Measurements from ENCODE around the gene ZNF385D. TPM values are rescaled to one million over a fixed set of nuclear protein-coding genes. Genes with fewer than 3 reads are reported as not detected.

Gene ZNF385D
- polyA plus RNA-seq, 1 of the 3 experiments (the other 2 are of a cell fraction) = 1.8 TPM

DNA sequence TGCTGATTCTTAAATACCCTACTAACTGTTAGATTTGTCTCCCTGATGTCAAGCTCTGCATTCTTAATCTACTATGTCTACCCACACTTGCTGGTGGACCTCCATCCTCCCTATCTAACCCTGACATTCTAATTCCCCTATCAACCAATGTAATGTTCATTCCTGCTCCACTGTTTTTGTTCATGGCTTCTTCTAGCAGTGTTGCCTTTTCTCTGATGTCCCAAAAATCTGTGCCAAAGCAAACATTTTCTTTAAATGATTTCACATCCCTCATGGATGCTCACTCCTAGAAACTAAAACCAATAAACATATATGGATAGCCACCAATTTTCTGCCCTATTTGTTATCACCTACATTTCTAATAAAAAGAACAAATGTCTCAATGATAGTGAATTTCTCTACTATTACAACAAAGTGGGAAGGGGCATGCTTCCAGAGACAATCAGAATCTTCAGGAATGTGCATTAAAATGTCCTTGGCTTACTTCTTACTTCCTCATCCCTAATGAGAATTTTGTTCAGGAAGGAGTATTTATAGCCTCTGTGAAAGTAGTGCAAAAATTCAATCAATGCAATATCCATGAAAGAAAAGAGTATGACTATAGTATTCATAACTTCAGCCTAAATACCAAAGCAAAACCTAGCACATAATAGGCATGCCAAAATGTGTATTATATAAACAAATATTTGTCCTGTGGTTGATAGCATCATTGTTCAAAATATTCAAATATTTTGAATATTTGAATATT is 273.3 kb downstream of the ZNF385D start:
- Histone ChIP-seq H3K9ac (no peak overlapping the region), H3K27me3 (ENCODE audit: insufficient read depth) (no peaks in the 10 kb centered on the region), H3K4me1 (ENCODE audit: control insufficient read depth in 1 of 2, insufficient read depth in 2 of 2, low read depth in 1 of 2, low read length in 1 of 2) (no peaks in the 10 kb centered on the region), H4K20me1 (ENCODE audit: insufficient read depth) (no peaks in the 10 kb centered on the region), H3K79me2 (ENCODE audit: insufficient read depth) (no peaks in the 10 kb centered on the region), H3K27ac (ENCODE audit: low read depth in 2 of 2, low read length in 1 of 2) (no peak overlapping the region), H3K9me2 (no peaks in the 10 kb centered on the region), H3F3A (replicated peaks; ENCODE audit: insufficient read depth) (no peaks in the 10 kb centered on the region), H3K4me3 (ENCODE audit: low read depth in 2 of 2, low read length in 1 of 2) (no peak overlapping the region), H2AFZ (ENCODE audit: low read depth) (no peak overlapping the region), H3K9me3 (no peaks in the 10 kb centered on the region), H3K36me3 (replicated peaks in 1 of 2; ENCODE audit: control insufficient read depth in 1 of 2, insufficient read depth in 2 of 2, low read length in 1 of 2) (no peaks in the 10 kb centered on the region), H3K4me2 (no peak overlapping the region)
- ChIA-PET CTCF (no interaction called here), POLR2A (no interaction called here)
- DNase-seq = no peak
- no peak for TF ChIP-seq FOXJ3 (CRISPR knock-in tag; IDR thresholded peaks at IDR 0.05)
- no peak for TF ChIP-seq EZH2phosphoT487 (IDR thresholded peaks at IDR 0.05; ENCODE audit: borderline replicate concordance, low read depth)
- TF ChIP-seq POLR2AphosphoS5 (IDR thresholded peaks at IDR 0.05; ENCODE audit: low read depth, low read length) = no peak
- TF ChIP-seq RXRA (IDR thresholded peaks at IDR 0.05; ENCODE audit: borderline replicate concordance, low read depth) = no peak
- no peak for TF ChIP-seq MEF2A (IDR thresholded peaks at IDR 0.05; ENCODE audit: borderline replicate concordance, low read depth)
- TF ChIP-seq SIN3A (IDR thresholded peaks at IDR 0.05; ENCODE audit: borderline replicate concordance, low read depth, low read length) = no peak
- TF ChIP-seq CHD2 (IDR thresholded peaks at IDR 0.05; ENCODE audit: low read length, partially characterized antibody) = no peak
- no peak for TF ChIP-seq RAD21 (IDR thresholded peaks at IDR 0.05; ENCODE audit: low read length)
- TF ChIP-seq, protein P1, sequence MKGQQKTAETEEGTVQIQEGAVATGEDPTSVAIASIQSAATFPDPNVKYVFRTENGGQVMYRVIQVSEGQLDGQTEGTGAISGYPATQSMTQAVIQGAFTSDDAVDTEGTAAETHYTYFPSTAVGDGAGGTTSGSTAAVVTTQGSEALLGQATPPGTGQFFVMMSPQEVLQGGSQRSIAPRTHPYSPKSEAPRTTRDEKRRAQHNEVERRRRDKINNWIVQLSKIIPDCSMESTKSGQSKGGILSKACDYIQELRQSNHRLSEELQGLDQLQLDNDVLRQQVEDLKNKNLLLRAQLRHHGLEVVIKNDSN (IDR thresholded peaks at IDR 0.05; ENCODE audit: borderline replicate concordance, low read depth) = no peak
- TF ChIP-seq, protein P2, sequence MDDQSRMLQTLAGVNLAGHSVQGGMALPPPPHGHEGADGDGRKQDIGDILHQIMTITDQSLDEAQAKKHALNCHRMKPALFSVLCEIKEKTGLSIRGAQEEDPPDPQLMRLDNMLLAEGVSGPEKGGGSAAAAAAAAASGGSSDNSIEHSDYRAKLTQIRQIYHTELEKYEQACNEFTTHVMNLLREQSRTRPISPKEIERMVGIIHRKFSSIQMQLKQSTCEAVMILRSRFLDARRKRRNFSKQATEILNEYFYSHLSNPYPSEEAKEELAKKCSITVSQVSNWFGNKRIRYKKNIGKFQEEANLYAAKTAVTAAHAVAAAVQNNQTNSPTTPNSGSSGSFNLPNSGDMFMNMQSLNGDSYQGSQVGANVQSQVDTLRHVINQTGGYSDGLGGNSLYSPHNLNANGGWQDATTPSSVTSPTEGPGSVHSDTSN (IDR thresholded peaks at IDR 0.05) = no peak

DNA sequence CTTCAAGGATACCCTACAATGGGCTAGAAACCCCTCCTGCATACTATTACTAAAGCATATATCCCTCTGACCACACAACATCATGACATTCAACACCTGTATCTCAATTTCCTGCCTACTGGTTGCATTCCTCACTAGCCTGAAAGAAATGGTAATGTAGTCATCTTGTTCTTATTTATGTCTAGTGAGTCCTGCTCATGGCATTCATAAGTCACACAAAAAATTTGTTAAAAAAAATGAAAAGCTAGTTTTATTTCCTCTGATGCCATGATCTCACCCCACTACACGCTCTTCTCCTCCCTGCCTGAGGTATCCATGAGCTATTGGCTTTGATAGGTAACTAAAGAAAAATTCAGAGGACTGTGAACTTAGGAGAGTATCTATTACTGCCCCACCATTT is 284.5 kb downstream of the ZNF385D start:
- no peak for DNase-seq
- CTCF ChIA-PET = no interaction called here
- H3K9me2 ChIP-seq = no peaks in the 10 kb centered on the region
- H3K9me3 ChIP-seq = no peaks in the 10 kb centered on the region
- no peak overlapping the region for H3K27ac ChIP-seq (ENCODE audit: low read depth in 2 of 2, low read length in 1 of 2)
- H3K4me1 ChIP-seq (ENCODE audit: control insufficient read depth in 1 of 2, insufficient read depth in 2 of 2, low read depth in 1 of 2, low read length in 1 of 2) = no peaks in the 10 kb centered on the region
- POLR2A ChIA-PET = no interaction called here
- no peak overlapping the region for H3K9ac ChIP-seq
- WGBS (ENCODE audit: low lambda C conversion rate) = 11% methylated on average over 1 of the region's 1 CpG
- no peak overlapping the region for H2AFZ ChIP-seq (ENCODE audit: low read depth)
- no peak overlapping the region for H3K4me3 ChIP-seq (ENCODE audit: low read depth in 2 of 2, low read length in 1 of 2)
- no peak overlapping the region for H3K4me2 ChIP-seq
- H3K27me3 ChIP-seq (ENCODE audit: insufficient read depth) = no peaks in the 10 kb centered on the region
- no peaks in the 10 kb centered on the region for H3F3A ChIP-seq (replicated peaks; ENCODE audit: insufficient read depth)
- no peaks in the 10 kb centered on the region for H4K20me1 ChIP-seq (ENCODE audit: insufficient read depth)
- H3K79me2 ChIP-seq (ENCODE audit: insufficient read depth) = no peaks in the 10 kb centered on the region
- no peaks in the 10 kb centered on the region for H3K36me3 ChIP-seq (replicated peaks in 1 of 2; ENCODE audit: control insufficient read depth in 1 of 2, insufficient read depth in 2 of 2, low read length in 1 of 2)
- no peak for TF ChIP-seq ELF1 (IDR thresholded peaks at IDR 0.05)
- no peak for TF ChIP-seq TAF1 (IDR thresholded peaks at IDR 0.05; ENCODE audit: borderline replicate concordance, low read depth, low read length)
- TF ChIP-seq GABPA (IDR thresholded peaks at IDR 0.05; ENCODE audit: low read depth) = no peak
- no peak for TF ChIP-seq FOXM1 (IDR thresholded peaks at IDR 0.05; ENCODE audit: low read depth)
- TF ChIP-seq YY1 (IDR thresholded peaks at IDR 0.05; ENCODE audit: low read depth) = no peak
- TF ChIP-seq, protein P3, sequence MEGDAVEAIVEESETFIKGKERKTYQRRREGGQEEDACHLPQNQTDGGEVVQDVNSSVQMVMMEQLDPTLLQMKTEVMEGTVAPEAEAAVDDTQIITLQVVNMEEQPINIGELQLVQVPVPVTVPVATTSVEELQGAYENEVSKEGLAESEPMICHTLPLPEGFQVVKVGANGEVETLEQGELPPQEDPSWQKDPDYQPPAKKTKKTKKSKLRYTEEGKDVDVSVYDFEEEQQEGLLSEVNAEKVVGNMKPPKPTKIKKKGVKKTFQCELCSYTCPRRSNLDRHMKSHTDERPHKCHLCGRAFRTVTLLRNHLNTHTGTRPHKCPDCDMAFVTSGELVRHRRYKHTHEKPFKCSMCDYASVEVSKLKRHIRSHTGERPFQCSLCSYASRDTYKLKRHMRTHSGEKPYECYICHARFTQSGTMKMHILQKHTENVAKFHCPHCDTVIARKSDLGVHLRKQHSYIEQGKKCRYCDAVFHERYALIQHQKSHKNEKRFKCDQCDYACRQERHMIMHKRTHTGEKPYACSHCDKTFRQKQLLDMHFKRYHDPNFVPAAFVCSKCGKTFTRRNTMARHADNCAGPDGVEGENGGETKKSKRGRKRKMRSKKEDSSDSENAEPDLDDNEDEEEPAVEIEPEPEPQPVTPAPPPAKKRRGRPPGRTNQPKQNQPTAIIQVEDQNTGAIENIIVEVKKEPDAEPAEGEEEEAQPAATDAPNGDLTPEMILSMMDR (IDR thresholded peaks at IDR 0.05) = no peak
- no peak for TF ChIP-seq FOSL2 (IDR thresholded peaks at IDR 0.05; ENCODE audit: borderline replicate concordance, low read depth)
- TF ChIP-seq NRF1 (IDR thresholded peaks at IDR 0.05; ENCODE audit: low read depth, low read length) = no peak
- no peak for TF ChIP-seq JUND (IDR thresholded peaks at IDR 0.05)
- no peak for TF ChIP-seq SIN3A (IDR thresholded peaks at IDR 0.05; ENCODE audit: borderline replicate concordance, low read depth, low read length)
- TF ChIP-seq MXI1 (IDR thresholded peaks at IDR 0.05; ENCODE audit: low read depth, low read length) = no peak
- TF ChIP-seq TCF12 (IDR thresholded peaks at IDR 0.05) = no peak
- no peak for TF ChIP-seq RAD21 (IDR thresholded peaks at IDR 0.05; ENCODE audit: low read length)
- no peak for TF ChIP-seq RFX5 (IDR thresholded peaks at IDR 0.05; ENCODE audit: low read length)
- TF ChIP-seq, protein P4, sequence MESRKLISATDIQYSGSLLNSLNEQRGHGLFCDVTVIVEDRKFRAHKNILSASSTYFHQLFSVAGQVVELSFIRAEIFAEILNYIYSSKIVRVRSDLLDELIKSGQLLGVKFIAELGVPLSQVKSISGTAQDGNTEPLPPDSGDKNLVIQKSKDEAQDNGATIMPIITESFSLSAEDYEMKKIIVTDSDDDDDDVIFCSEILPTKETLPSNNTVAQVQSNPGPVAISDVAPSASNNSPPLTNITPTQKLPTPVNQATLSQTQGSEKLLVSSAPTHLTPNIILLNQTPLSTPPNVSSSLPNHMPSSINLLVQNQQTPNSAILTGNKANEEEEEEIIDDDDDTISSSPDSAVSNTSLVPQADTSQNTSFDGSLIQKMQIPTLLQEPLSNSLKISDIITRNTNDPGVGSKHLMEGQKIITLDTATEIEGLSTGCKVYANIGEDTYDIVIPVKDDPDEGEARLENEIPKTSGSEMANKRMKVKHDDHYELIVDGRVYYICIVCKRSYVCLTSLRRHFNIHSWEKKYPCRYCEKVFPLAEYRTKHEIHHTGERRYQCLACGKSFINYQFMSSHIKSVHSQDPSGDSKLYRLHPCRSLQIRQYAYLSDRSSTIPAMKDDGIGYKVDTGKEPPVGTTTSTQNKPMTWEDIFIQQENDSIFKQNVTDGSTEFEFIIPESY (IDR thresholded peaks at IDR 0.05; ENCODE audit: borderline replicate concordance, low read depth) = no peak
- TF ChIP-seq FOXJ3 (CRISPR knock-in tag; IDR thresholded peaks at IDR 0.05) = no peak
- TF ChIP-seq RXRA (IDR thresholded peaks at IDR 0.05; ENCODE audit: borderline replicate concordance, low read depth) = no peak

Data from SK-N-SH (cell line).